Measurements from ENCODE around the gene CA4.
A peak's percentile ranks its signal among the peaks of the same experiment; 100 is the strongest.

DNA sequence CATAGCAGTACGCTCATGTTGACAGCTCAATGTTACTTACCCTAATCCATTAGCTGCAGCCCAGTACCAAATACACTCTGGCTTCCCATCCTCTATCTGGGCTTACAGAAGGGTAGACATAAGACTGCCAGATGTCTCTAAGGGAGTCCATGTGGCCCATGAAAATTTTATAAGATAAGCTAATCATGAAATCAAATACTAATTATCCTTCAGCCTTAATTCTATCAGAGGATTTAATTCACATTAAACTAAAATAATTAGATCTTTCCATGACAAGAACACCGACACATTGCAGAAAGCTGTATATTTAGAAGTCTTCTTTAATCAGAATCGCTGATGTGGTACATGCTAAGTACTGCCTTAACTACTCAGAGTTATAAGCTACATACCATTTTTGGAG is 43.3 kb downstream of the CA4 start:
- TF ChIP-seq GATA2 (IDR thresholded peaks at IDR 0.05; ENCODE audit: low read depth, low read length) (0 out of 2 replicates have a peak, but pooled peaks have one; percentile 8), GATA3 (IDR thresholded peaks at IDR 0.05; ENCODE audit: low read depth, low read length) (peak; percentile 76)

All from SH-SY5Y (cell line).